OCI-LY3 (cell line): ENCODE measurements around the gene CDH23.

ENCODE experiments used
- H2AFZ ChIP-seq: fragments of 200-600, 300-600 bp; shearing (Covaris generic); 2 replicates; pipeline ENCODE4 v1.6.0; 2014; ENCODE audit warnings: antibody characterized with exemption, low read depth, low read length
- H3K27ac ChIP-seq: fragments of 200-600, 300-600 bp; sonication (generic); 2 replicates; pipeline ENCODE4 v1.5.1; 2014; ENCODE audit warnings: mild to moderate bottlenecking, low read length, moderate library complexity, mixed read lengths
- H3K27me3 ChIP-seq: fragments of 200-600, 300-600 bp; sonication (generic); 2 replicates; pipeline ENCODE4 v1.6.1; 2014; ENCODE audit warnings: low read depth, low read length, mixed read lengths
- H3K36me3 ChIP-seq: fragments of 200-600, 300-600 bp; sonication (generic); replicated peaks from 2 replicates; pipeline ENCODE3; 2014; ENCODE audit warnings: low read depth, low read length, mixed read lengths
- H3K4me1 ChIP-seq: fragments of 300-600, 200-600 bp; sonication (generic); 2 replicates; pipeline ENCODE4 v1.6.1; 2014; ENCODE audit warnings: low read length, mixed read lengths
- H3K4me2 ChIP-seq: fragments of 200-600, 300-600 bp; sonication (generic); 2 replicates; pipeline ENCODE4 v1.6.1; 2014; ENCODE audit warnings: low read length, mixed read lengths
- H3K4me3 ChIP-seq: fragments of 300-600, 200-600 bp; sonication (generic); 2 replicates; pipeline ENCODE4 v1.5.1; 2014; ENCODE audit warnings: antibody characterized with exemption, mild to moderate bottlenecking, low read length, moderate library complexity
- H3K79me2 ChIP-seq: fragments of 300-600, 200-600 bp; shearing (Covaris generic); 2 replicates; pipeline ENCODE4 v1.6.1; 2014; ENCODE audit warnings: mild to moderate bottlenecking, low read length, mixed read lengths
- H3K9ac ChIP-seq: fragments of 300-600, 200-600 bp; shearing (Covaris generic); 2 replicates; pipeline ENCODE4 v1.6.0; 2014; ENCODE audit warnings: mild to moderate bottlenecking, low read length, moderate library complexity
- H3K9me3 ChIP-seq: fragments of 200-600, 300-600 bp; shearing (Covaris generic); 2 replicates; pipeline ENCODE4 v1.6.1; 2014; ENCODE audit warnings: low read length, mixed read lengths; ENCODE audit not compliant: insufficient read depth
- H4K20me1 ChIP-seq: fragments of 200-600, 300-600 bp; sonication (generic); 2 replicates; pipeline ENCODE4 v1.6.1; 2016; ENCODE audit warnings: low read length, mixed read lengths; ENCODE audit not compliant: insufficient read depth
- EZH2phosphoT487 ChIP-seq: fragments of 200-600 bp; shearing (Covaris generic); IDR thresholded peaks from 2 replicates; pipeline ENCODE4 v1.6.1; 2018; ENCODE audit warnings: antibody characterized with exemption, mixed run types, low read depth
- TF ChIP-seq, protein P1 (sequence below): fragments of 200-600, 300-600 bp; sonication (generic); IDR thresholded peaks from 2 replicates; pipeline ENCODE4 v1.5.1; 2014; ENCODE audit warnings: antibody characterized with exemption, low read length, low read depth

CDH23 gene

DNA sequence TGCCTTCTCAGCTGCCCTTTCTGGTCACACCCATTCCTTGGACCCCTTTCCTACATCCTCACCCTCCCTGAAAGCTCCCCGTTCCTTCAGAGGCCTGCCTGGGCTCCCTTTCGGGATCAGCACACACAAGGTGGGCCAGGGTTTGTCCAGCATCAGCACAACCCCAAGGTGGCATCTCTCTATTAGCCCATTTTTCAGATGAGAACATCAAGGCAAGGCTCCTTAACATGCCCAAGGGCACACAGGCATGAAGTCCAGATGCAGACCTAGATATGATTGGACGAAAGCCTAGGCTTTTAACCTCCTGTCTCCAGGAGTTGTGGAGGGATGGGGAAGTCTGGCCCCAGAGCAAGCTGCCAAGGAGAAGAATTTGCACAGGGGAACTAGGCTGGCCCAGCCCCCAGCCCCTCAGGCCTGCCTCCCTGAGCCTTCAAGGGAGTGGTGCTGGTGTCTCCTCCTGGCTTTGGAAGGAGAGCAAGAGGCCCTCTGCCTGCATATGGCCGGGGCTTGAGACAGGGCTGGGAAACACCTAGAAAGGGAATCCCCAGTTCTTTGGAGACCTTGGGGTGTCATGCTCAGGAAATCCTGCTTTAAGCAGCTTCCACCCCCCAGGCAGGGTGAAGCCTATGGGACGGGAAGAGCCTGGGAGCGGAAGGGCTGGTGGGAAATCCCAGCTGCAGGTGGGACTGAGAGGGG, 385.6 kb downstream of the CDH23 start:
- H3K9ac ChIP-seq: no peak overlapping the region
- H3K27ac ChIP-seq: no peak overlapping the region
- H2AFZ ChIP-seq: no peak overlapping the region
- peaks cover 15% of the 10 kb centered on the region for H3K27me3 ChIP-seq
- H4K20me1 ChIP-seq: no peaks in the 10 kb centered on the region
- no peaks in the 10 kb centered on the region for H3K79me2 ChIP-seq
- no peaks in the 10 kb centered on the region for H3K9me3 ChIP-seq
- H3K4me2 ChIP-seq: no peak overlapping the region
- TF ChIP-seq, protein P1, sequence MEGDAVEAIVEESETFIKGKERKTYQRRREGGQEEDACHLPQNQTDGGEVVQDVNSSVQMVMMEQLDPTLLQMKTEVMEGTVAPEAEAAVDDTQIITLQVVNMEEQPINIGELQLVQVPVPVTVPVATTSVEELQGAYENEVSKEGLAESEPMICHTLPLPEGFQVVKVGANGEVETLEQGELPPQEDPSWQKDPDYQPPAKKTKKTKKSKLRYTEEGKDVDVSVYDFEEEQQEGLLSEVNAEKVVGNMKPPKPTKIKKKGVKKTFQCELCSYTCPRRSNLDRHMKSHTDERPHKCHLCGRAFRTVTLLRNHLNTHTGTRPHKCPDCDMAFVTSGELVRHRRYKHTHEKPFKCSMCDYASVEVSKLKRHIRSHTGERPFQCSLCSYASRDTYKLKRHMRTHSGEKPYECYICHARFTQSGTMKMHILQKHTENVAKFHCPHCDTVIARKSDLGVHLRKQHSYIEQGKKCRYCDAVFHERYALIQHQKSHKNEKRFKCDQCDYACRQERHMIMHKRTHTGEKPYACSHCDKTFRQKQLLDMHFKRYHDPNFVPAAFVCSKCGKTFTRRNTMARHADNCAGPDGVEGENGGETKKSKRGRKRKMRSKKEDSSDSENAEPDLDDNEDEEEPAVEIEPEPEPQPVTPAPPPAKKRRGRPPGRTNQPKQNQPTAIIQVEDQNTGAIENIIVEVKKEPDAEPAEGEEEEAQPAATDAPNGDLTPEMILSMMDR: no peak
- TF ChIP-seq EZH2phosphoT487: no peak
- no peaks in the 10 kb centered on the region for H3K36me3 ChIP-seq
- H3K4me1 ChIP-seq: no peaks in the 10 kb centered on the region
- no peak overlapping the region for H3K4me3 ChIP-seq

DNA sequence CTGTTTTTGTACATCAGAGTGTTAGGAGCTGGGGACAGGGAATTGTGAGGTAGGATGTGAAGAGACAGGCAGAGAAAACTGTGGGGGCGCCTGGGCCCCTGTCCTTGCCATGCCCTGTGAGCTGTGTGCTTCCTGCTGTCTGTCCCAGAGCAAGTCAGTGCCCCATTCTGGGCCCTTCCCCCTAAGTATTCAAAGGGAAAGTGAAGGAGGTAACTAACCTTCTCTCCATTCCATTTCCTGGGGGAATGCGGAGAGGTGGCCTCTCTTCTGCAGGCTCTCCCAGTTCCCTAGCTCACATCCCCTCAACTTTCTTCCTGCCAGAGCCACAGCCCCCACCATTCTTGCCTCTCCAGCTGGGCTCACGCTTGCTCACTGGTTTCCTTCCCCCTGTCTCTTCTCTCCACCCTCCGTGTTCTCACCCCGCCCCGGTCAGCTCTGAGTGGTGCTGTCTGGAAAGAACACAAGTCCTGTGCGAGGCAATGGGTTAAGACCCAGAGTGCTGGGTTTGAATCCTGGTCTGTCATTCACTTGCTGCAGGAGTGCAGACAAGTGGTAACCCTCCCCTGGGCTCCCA, 386.3 kb downstream of the CDH23 start:
- TF ChIP-seq, protein P1: no peak
- TF ChIP-seq EZH2phosphoT487: no peak
- H3K4me1 ChIP-seq: no peaks in the 10 kb centered on the region
- no peaks in the 10 kb centered on the region for H4K20me1 ChIP-seq
- no peaks in the 10 kb centered on the region for H3K36me3 ChIP-seq
- no peak overlapping the region for H3K4me2 ChIP-seq
- H2AFZ ChIP-seq: no peak overlapping the region
- H3K27me3 ChIP-seq: peaks cover 15% of the 10 kb centered on the region
- H3K27ac ChIP-seq: no peak overlapping the region
- H3K9me3 ChIP-seq: no peaks in the 10 kb centered on the region
- no peak overlapping the region for H3K4me3 ChIP-seq
- no peaks in the 10 kb centered on the region for H3K79me2 ChIP-seq
- no peak overlapping the region for H3K9ac ChIP-seq

DNA sequence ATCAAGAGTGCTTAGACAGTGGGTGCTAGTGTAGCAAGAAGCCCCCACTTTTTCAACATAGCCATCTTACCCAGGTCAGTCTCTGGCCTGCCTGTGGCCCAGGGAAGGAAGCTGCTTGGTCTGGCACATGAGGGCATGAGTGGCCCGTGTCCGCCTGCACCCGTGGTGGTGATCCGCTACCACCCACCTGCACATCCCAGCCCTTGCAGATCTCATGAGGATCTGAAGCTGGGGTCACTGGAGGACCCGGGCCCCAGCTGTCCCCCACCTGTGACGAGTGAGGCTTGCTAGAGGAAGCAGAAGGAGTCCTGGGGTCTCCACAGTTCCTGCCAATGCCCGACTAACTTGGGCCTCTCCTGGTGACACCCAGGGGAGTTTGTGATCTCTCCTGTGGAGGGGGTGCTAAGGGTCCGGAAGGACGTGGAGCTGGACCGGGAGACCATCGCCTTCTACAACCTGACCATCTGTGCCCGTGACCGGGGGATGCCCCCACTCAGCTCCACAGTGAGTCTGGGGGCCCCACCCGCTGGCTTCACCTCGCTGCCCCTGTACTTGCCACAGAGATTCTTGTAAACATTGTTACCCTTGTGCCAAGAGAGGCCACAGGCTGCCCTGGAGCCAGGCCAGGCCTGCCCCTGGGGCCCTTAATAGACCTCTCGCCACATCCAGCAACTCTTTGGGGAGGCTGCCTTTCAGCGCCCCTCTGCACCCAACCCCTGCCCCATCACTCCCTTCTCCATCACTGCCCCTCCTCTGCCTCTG, 387.4 kb downstream of the CDH23 start:
- Histone ChIP-seq H3K4me2 (no peak overlapping the region), H3K9ac (no peak overlapping the region), H3K9me3 (no peaks in the 10 kb centered on the region), H3K36me3 (no peaks in the 10 kb centered on the region), H4K20me1 (no peaks in the 10 kb centered on the region), H3K27ac (no peak overlapping the region), H3K4me3 (no peak overlapping the region), H3K79me2 (no peaks in the 10 kb centered on the region), H3K27me3 (peaks cover 16% of the 10 kb centered on the region), H2AFZ (no peak overlapping the region), H3K4me1 (no peaks in the 10 kb centered on the region)
- no peak for TF ChIP-seq EZH2phosphoT487
- TF ChIP-seq, protein P1: no peak

DNA sequence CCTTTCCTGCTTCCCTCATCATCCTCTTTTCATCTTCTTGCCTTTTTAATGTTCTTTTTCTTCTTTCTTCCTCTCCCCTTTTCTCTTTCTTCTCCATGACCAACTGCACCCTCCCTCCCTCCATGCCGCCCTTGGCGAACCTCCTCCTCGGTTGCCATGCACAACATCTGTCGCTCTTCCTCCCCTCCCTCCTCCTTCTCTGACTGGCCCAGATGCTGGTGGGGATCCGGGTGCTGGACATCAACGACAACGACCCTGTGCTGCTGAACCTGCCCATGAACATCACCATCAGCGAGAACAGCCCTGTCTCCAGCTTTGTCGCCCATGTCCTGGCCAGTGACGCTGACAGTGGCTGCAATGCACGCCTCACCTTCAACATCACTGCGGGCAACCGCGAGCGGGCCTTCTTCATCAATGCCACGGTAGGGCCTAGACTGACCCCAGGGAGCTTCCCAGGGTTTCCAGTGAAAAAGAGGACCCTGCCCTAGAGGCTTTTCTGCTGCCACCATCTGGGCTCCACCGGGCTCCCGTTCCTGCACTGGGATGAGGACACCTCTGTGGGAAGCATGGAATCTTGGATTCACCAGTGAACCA, 388.1 kb downstream of the CDH23 start:
- Histone ChIP-seq H3K4me2 (no peak overlapping the region), H3K9me3 (no peaks in the 10 kb centered on the region), H3K27me3 (peaks cover 22% of the 10 kb centered on the region), H2AFZ (no peak overlapping the region), H4K20me1 (no peaks in the 10 kb centered on the region), H3K36me3 (no peaks in the 10 kb centered on the region), H3K79me2 (no peaks in the 10 kb centered on the region), H3K9ac (no peak overlapping the region), H3K4me1 (peaks cover under 1% of the 10 kb centered on the region; the same call in 1 of the 2 replicates), H3K4me3 (no peak overlapping the region), H3K27ac (no peak overlapping the region)
- no peak for TF ChIP-seq EZH2phosphoT487
- TF ChIP-seq, protein P1: no peak
